Stimulated activated CD8-positive, alpha-beta memory T cell treated with anti-CD3 and anti-CD28 coated beads, Interleukin-15, amount 100 ng/mL, for 1 hour (primary cell): ENCODE measurements around the gene SERPINE2.

Experiments
- DNase-seq: peaks from one replicate; pipeline ENCODE4 v3.0.0-alpha.2; 2020; ENCODE audit warnings: low read depth

The SERPINE2 gene, protein sequence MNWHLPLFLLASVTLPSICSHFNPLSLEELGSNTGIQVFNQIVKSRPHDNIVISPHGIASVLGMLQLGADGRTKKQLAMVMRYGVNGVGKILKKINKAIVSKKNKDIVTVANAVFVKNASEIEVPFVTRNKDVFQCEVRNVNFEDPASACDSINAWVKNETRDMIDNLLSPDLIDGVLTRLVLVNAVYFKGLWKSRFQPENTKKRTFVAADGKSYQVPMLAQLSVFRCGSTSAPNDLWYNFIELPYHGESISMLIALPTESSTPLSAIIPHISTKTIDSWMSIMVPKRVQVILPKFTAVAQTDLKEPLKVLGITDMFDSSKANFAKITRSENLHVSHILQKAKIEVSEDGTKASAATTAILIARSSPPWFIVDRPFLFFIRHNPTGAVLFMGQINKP

GRCh38 chr2:224039080-224039769 lies at the start of gene SERPINE2:
TSS of gene SERPINE2 (minus strand) at chr2:224039286. CDS start at chr2:224001900, 37,386 bp downstream.
- no peak for DNase-seq

DNA sequence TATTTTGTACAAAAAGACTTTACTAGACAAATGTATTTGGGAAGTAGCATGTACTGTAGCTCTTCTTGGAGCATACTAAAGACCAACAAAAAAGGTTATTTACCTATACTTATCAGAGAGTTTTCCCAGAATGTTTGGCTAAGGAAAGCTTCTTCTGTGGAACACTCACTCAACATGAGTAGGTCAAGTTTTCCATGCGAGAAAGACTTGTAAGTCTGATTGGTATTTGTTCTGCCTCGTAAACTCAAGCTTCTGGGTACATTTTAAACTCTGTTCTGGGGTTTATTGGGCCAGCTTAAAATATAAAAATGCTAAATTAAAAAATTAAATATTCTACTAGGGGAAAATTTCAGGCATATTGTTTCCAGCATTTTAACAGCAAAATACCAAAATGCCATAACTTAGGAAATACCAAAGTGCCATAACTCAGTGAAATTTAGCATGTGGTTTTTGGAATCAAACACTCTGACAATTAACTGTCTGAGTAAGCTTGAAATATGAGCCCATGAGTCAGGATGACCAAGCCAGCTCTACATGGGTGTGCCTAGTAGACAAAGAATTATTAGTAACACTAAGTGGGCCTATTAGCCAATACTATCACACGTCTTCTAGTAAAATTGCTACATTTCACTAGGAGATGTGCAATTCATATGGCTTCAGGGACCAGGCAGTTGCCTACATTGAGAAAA lies 47.3 kb upstream of the SERPINE2 start:
- DNase-seq = no peak

DNA sequence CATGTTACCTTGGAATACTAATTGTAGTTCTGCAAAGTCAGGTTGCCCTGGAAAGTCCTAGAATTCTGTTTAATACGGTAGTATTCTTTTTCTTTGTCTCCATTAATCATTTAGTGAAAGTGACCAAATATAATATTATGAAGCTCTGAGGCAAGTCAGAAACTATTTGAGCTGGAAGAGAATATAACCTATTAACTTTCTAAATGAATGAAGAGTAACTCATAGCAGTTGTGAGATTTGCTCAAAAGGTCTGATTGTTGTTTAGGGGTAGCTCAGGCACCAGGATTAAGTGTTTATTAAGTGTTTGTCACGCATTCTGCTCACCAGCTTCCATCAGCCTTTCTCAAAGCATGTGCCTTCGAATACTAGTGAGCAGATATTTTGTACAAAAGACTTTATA lies 46.7 kb upstream of the SERPINE2 start:
- DNase-seq = no peak

- DNase-seq = no peak
Observed at GRCh38 chr2:224085246-224085645, 46.2 kb upstream of the SERPINE2 start.

DNA sequence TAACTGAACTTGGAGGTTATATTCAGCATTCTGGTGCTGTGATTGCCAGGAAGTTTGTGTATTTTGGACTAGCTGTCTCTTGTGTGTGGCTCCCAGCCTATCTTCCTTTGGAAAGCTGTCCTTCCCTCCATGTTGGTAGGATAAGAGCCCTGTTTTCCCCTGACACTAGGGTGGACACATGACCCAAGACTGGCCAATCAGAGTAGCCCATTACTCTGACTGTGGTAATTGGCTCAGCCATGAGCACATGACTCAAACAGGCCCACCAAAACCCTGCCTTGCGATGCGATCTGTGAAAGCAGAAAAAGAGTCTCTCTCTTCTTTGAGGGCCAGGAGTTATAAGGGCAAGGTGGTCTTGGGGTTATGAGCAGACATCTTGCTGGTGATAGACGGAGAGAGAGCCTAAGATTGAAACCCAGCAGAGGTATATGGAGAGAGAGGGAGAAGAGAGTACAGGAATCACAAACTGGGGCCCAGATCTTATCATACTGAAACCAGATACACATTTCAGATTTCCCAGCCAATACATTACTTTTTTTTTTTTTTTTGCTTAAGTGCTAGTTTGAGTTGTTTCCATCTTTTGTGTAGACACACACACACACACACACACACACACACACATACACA lies 45.3 kb upstream of the SERPINE2 start:
- no peak for DNase-seq

GRCh38 chr2:224083638-224084037 lies 44.6 kb upstream of the SERPINE2 start:
- no peak for DNase-seq

GRCh38 chr2:224078656-224079055 lies 39.6 kb upstream of the SERPINE2 start:
- DNase-seq = no peak

GRCh38 chr2:224077773-224078507 lies 38.9 kb upstream of the SERPINE2 start:
- DNase-seq = no peak

DNA sequence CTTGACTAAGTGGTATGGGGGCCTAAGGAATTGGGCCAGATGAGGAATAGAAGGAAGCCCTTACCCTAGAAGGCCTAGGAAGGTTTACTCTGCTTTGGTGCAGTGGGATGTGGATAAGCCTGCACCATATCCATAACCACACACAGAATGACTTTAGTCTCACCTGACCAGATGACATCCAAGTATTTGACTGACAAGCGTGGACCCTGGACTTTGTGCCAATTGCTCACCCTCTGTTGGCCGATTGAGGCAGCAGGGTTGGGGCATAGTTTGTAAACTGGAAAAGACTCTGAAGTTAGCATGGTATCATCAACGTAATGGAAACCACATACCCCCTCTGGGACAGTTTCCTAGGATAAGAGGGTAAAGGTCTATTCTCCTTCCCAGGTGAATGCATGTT lies 36.5 kb upstream of the SERPINE2 start:
- DNase-seq = no peak

GRCh38 chr2:224073676-224074075 lies 34.6 kb upstream of the SERPINE2 start:
- no peak for DNase-seq

GRCh38 chr2:224072541-224073188 lies 33.6 kb upstream of the SERPINE2 start:
- DNase-seq = no peak

DNA sequence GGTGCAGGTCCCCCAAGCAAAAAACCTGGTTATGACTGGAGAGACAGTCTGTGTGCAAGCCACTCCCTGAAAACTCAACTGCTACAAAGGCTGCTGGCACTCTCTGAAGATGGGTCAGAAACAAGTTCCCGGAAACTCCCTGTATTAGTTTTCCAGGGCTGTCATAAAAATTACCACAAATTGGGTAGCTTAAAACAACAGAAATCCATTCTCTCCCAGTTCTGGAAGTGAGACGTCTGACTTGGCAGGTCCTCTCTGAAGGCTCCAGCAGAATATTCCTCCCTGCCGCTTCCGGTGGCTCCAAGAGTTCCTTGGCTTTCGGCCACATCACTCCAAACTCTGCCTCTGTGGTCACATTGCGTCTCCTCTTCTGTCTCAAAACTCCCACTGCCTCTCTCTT lies 30.1 kb upstream of the SERPINE2 start:
- no peak for DNase-seq

GRCh38 chr2:224063298-224063648 lies 24.2 kb upstream of the SERPINE2 start:
- no peak for DNase-seq

DNA sequence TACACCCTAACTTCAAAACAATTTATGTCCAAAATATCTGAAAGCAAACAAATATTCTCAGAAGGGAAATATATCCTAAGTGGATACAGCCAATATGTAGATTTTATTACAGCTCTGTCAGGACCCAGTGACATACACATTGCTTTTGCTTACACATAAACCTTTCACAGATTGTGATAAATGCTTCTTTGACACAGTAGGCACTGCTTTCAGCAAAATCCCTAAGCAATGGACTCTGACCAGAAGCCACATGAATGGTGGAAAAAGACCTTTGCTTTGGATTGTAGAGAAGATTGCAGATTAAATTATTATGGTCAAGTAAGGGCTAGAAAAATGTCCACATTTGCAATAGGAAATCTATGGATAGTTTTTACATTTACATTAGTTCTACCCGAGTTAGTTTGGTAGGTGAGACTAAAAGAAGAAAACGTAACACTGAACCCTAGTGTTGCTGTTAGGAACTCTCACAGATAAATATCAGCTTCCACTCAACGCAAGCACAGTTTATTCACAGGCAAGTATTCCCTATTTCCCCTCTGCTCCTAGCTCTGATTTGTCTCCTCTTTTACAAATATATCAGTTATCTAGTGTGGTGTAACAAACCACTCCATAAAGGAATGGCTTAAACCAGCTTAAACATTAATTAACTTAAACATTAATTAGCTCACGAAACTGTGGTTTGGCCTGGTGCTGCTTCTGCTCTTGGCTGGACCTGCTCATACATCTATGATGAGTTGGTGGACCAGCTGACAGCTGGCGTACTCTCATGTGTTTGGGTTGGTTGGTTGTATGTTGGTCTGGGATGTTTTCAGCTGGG lies 23.6 kb upstream of the SERPINE2 start:
- no peak for DNase-seq

DNA sequence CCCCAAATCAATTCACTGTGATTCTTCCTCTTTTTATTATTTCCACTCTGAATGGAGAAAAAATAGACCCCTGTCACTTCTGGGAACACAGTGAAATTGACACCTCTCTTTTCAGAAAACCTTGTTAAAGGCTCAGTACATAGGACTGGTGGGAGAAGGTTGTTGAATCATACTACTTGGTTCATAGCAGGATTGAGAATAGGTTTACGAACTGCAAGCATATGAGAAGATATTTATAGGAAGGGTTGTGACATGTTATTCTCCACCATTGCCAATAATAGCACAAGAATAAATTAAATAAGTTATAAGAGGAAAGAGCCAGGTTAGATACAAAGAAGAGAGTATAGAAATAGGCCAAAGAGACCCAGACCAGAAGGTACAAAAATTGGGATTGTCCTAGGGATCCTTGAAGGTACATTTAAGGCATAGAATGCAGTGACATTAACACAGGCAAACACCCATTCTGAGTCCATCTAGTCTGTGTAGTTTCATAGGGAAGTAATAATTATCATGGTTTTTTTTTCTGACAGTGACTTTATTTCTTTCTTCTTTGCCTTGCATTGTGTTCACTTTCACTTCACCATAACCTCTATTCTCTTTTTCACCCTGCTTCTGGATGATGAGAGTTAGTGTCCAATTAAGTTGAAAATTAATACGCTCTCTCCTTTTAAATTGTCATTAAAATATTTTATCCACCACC lies 21.8 kb upstream of the SERPINE2 start:
- DNase-seq = no peak

- no peak for DNase-seq
Observed at GRCh38 chr2:224059178-224059577, 20.1 kb upstream of the SERPINE2 start.

- DNase-seq = no peak
Observed at GRCh38 chr2:224058048-224058775, 19.1 kb upstream of the SERPINE2 start.

DNA sequence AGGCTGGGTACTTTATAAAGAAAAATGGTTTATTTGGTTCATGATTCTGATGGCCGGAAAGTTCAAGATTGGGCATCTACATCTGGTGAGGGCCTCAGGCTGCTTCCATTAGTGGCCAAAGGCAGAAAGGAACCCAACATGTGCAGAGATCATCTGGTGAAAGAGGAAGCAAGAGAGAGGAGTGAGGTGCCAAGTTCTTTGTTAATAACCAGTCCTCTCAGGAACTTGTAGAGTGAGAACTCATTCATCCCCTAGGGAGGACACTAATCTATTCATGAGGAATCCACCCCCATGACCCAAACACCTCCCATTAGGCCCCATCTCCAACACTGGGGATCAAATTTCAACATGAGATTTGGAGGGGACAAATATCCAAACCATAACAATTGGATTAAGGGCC lies 17.8 kb upstream of the SERPINE2 start:
- DNase-seq = no peak

- no peak for DNase-seq
Observed at GRCh38 chr2:224055101-224055500, 16.0 kb upstream of the SERPINE2 start.
